Vagina (tissue), 2 donors: ENCODE measurements around the gene PORCN.

ENCODE experiments used
- CTCF ChIP-seq, 3 experiments: fragments of 450-650 bp in 2 of 3; fragments of 200-600 bp in 1 of 3; sonication (generic) in 1 of 3; IDR thresholded peaks; one replicate each; pipeline ENCODE4 v1.5.1; 2017 to 2019; ENCODE audit warnings: antibody characterized with exemption in 3 of 3, mild to moderate bottlenecking in 2 of 3, moderate library complexity in 2 of 3
- POLR2A ChIP-seq, 2 donors: fragments of 450-650 bp; IDR thresholded peaks; one replicate each; pipeline ENCODE4 v1.6.1; 2017; ENCODE audit warnings: antibody characterized with exemption in 2 of 2, mild to moderate bottlenecking in 2 of 2, moderate library complexity in 2 of 2

- TF ChIP-seq CTCF (IDR thresholded peaks at IDR 0.05) (no peak), POLR2A (IDR thresholded peaks at IDR 0.05) (no peak)
Observed at GRCh38 chrX:48516987-48517386, 8.2 kb downstream of the PORCN start.
